Fibroblast of skin of left biceps (primary cell): ENCODE data around the gene MTREX.

ENCODE experiments used
- DNase-seq, 2 experiments: peaks; one replicate each; pipeline ENCODE4 v3.0.0-alpha.2; 2013; ENCODE audit warnings: low read depth in 2 of 2

MTREX gene

GRCh38 chr5:55427157-55427556 is 119.4 kb downstream of the MTREX start:
- no peak for DNase-seq

GRCh38 chr5:55429221-55429612 is 121.4 kb downstream of the MTREX start:
- no peak for DNase-seq

GRCh38 chr5:55429613-55430253 is 121.9 kb downstream of the MTREX start:
- no peak for DNase-seq

GRCh38 chr5:55432549-55432948 is 124.8 kb downstream of the MTREX start:
- no peak for DNase-seq

GRCh38 chr5:55437452-55437851 is 129.7 kb downstream of the MTREX start:
- DNase-seq: no peak

- DNase-seq: no peak
Observed at GRCh38 chr5:55437859-55438206, 130.0 kb downstream of the MTREX start.

GRCh38 chr5:55438998-55439397 is 131.2 kb downstream of the MTREX start:
- peak; percentile 79 to 83 for DNase-seq

GRCh38 chr5:55440188-55440646 is 132.4 kb downstream of the MTREX start:
- no peak for DNase-seq

GRCh38 chr5:55441107-55441771 is 133.4 kb downstream of the MTREX start:
- DNase-seq: no peak

- no peak for DNase-seq
Observed at GRCh38 chr5:55441954-55442353, 134.2 kb downstream of the MTREX start.

GRCh38 chr5:55445791-55446190 is 138.0 kb downstream of the MTREX start:
- no peak for DNase-seq

- no peak for DNase-seq
Observed at GRCh38 chr5:55446640-55447351, 139.0 kb downstream of the MTREX start.

- peak in 1 of 2 experiments; percentile 28 for DNase-seq
Observed at GRCh38 chr5:55450050-55450765, 142.4 kb downstream of the MTREX start.

- no peak for DNase-seq
Observed at GRCh38 chr5:55451976-55452375, 144.2 kb downstream of the MTREX start.

- no peak for DNase-seq
Observed at GRCh38 chr5:55453211-55453610, 145.4 kb downstream of the MTREX start.

- DNase-seq: no peak
Observed at GRCh38 chr5:55454282-55454681, 146.5 kb downstream of the MTREX start.

- no peak for DNase-seq
Observed at GRCh38 chr5:55456216-55456895, 148.6 kb downstream of the MTREX start.

GRCh38 chr5:55459572-55459971 is 151.8 kb downstream of the MTREX start:
- DNase-seq: no peak

- DNase-seq: no peak
Observed at GRCh38 chr5:55463613-55464012, 155.8 kb downstream of the MTREX start.

- DNase-seq: no peak
Observed at GRCh38 chr5:55467862-55468551, 160.2 kb downstream of the MTREX start.

- no peak for DNase-seq
Observed at GRCh38 chr5:55469839-55470238, 162.1 kb downstream of the MTREX start.
